ENCODE measurements around the gene RNF222. TPM values are rescaled to one million over a fixed set of nuclear protein-coding genes. Genes with fewer than 3 reads are reported as not detected.
"Not testable (repeated sequence)": the region's sequence is repeated elsewhere in the genome, so short reads cannot be mapped to it uniquely, and the experiment has no call there.

Gene RNF222
- polyA plus RNA-seq, 5 donors, result 0.05 to 0.07 (median 0.06) TPM; not detected in 1

GRCh38 chr17:8382052-8382879 is 15.4 kb downstream of the RNF222 start:
- no peak for DNase-seq

GRCh38 chr17:8380049-8380448 is 17.6 kb downstream of the RNF222 start:
- no peak for DNase-seq

- not testable (repeated sequence) for DNase-seq
Measured at GRCh38 chr17:8378117-8378516, 19.5 kb downstream of the RNF222 start.

GRCh38 chr17:8377422-8377821 is 20.2 kb downstream of the RNF222 start:
- no peak for DNase-seq

- DNase-seq, result peak; percentile 84 to 86
Measured at GRCh38 chr17:8376271-8377067, 21.2 kb downstream of the RNF222 start, which contains the start of gene KRABD2. Gene KRABD2 (minus strand): TSS chr17:8376704.

GRCh38 chr17:8375738-8376259 is 21.8 kb downstream of the RNF222 start:
- peak in 1 of 2 donors; percentile 18 for DNase-seq

GRCh38 chr17:8373856-8374255 is 23.8 kb downstream of the RNF222 start:
- DNase-seq, result not testable (repeated sequence)

GRCh38 chr17:8372422-8372821 is 25.2 kb downstream of the RNF222 start:
- DNase-seq, result no peak

- no peak for DNase-seq
Measured at GRCh38 chr17:8371786-8372185, 25.8 kb downstream of the RNF222 start.

GRCh38 chr17:8369944-8370343 is 27.7 kb downstream of the RNF222 start:
- no peak for DNase-seq

- DNase-seq, result no peak
Measured at GRCh38 chr17:8368193-8368592, 29.4 kb downstream of the RNF222 start.

GRCh38 chr17:8366231-8366630 is 31.4 kb downstream of the RNF222 start:
- DNase-seq, result no peak

- no peak for DNase-seq
Measured at GRCh38 chr17:8365143-8365542, 32.5 kb downstream of the RNF222 start.

GRCh38 chr17:8362651-8363332 is 34.8 kb downstream of the RNF222 start:
- DNase-seq, result no peak

GRCh38 chr17:8360751-8361150 is 36.9 kb downstream of the RNF222 start:
- no peak for DNase-seq

GRCh38 chr17:8360260-8360659 is 37.4 kb downstream of the RNF222 start:
- no peak for DNase-seq

GRCh38 chr17:8359769-8360168 is 37.9 kb downstream of the RNF222 start:
- no peak for DNase-seq

GRCh38 chr17:8357910-8358309 is 39.7 kb downstream of the RNF222 start:
- no peak for DNase-seq

- DNase-seq, result no peak
Measured at GRCh38 chr17:8354236-8354635, 43.4 kb downstream of the RNF222 start.

GRCh38 chr17:8353736-8354135 is 43.9 kb downstream of the RNF222 start:
- DNase-seq, result no peak

GRCh38 chr17:8350339-8350738 is 47.3 kb downstream of the RNF222 start:
- no peak for DNase-seq

GRCh38 chr17:8347001-8347400 is 50.6 kb downstream of the RNF222 start:
- not testable (repeated sequence) for DNase-seq
